GM12875 (cell line): ENCODE data around the gene PLEKHA6.

Experiments
- H3K4me3 ChIP-seq: one replicate; pipeline ENCODE4 v1.5.1; 2011; ENCODE audit warnings: low read depth, low read length, control low read depth
- CTCF ChIP-seq: IDR thresholded peaks from 2 replicates; pipeline ENCODE4 v1.5.1; 2011; ENCODE audit warnings: low read depth, mild to moderate bottlenecking, control low read depth, inconsistent platforms, low read length, moderate library complexity, borderline replicate concordance; ENCODE audit not compliant: insufficient read depth

The PLEKHA6 gene

GRCh38 chr1:204232526-204232925 lies 127.2 kb downstream of the PLEKHA6 start:
- H3K4me3 ChIP-seq = no peak overlapping the region
- TF ChIP-seq CTCF = no peak

- TF ChIP-seq CTCF = no peak
Measured at GRCh38 chr1:204230211-204230610, 129.5 kb downstream of the PLEKHA6 start.

GRCh38 chr1:204228896-204229295 lies 130.8 kb downstream of the PLEKHA6 start:
- H3K4me3 ChIP-seq = no peak overlapping the region

More at GRCh38 chr1:204230211-204230610, 129.5 kb downstream of the PLEKHA6 start:
- no peak overlapping the region for H3K4me3 ChIP-seq

GRCh38 chr1:204227996-204228785 lies 131.5 kb downstream of the PLEKHA6 start:
- no peak for TF ChIP-seq CTCF
- no peak overlapping the region for H3K4me3 ChIP-seq

More at GRCh38 chr1:204228896-204229295, 130.8 kb downstream of the PLEKHA6 start:
- no peak for TF ChIP-seq CTCF

- no peak for TF ChIP-seq CTCF
- H3K4me3 ChIP-seq = no peak overlapping the region
Measured at GRCh38 chr1:204227351-204227750, 132.4 kb downstream of the PLEKHA6 start.

- TF ChIP-seq CTCF = no peak
- no peak overlapping the region for H3K4me3 ChIP-seq
Measured at GRCh38 chr1:204225841-204226735, 133.6 kb downstream of the PLEKHA6 start.

GRCh38 chr1:204224655-204225054 lies 135.1 kb downstream of the PLEKHA6 start:
- H3K4me3 ChIP-seq = no peak overlapping the region
- no peak for TF ChIP-seq CTCF
